GM19099 (cell line): Measurements from ENCODE around the gene SSBP4.

Source experiments
- POLR2A ChIP-seq: IDR thresholded peaks from 3 replicates; pipeline ENCODE4 v1.6.1; 2011; ENCODE audit warnings: low read depth; ENCODE audit not compliant: insufficient read length; ENCODE audit errors: extremely low read depth

SSBP4 gene

DNA sequence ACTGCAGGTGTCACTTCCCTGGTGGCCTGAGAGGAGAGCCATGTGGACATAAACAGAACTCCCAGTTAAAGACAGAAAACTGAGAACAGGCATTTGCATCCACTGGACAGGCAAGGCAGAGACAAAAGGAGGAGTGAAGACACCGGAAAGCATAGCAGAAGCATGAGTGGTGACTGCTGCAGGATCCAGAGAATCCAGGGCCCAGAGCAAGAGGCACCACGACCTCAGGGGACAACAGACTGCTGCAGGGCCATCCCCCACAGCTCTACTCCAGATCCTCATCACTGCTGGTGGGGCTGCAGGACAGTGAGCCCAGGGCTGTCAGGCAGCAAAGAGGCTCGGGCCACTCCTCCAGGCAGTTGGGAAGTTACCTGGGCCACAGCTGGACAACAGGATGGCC lies 33.2 kb downstream of the SSBP4 start:
- TF ChIP-seq POLR2A, result no peak

DNA sequence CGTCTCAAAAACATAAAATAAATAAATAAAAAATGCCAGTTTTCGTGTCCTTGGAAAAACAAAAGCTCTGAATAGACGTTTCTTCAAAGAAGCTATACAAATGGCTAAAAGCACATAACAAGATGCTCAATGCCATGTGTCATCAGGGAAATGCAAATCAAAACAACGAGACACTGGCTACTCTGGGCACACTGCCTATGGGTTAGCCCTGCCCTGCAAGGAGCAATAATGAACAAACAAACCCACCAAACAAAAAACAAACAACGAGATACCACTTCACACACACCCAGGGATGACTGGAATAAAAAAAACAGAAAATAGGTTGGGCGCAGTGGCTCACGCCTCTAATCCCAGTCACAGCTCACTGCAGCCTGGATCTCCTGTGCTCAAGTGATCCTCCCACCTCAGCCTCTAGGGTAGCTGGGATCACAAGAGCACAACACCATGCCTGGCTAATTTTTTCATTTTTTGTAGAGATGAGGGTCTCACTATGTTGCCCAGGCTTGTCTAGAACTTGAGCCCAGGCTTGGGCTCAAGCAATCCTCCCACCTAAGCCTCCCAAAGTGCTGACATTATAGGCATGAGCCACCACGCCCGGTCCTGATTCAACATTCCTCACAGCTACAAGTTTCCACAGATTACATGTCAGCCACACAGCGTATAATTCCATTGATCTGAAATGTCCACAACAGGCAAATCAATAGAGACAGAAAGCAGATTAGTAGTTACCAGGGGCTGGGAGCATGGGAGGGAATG lies 34.2 kb downstream of the SSBP4 start:
- TF ChIP-seq POLR2A, result no peak

- no peak for TF ChIP-seq POLR2A
Observed at GRCh38 chr19:18456279-18456678, 37.1 kb downstream of the SSBP4 start.

DNA sequence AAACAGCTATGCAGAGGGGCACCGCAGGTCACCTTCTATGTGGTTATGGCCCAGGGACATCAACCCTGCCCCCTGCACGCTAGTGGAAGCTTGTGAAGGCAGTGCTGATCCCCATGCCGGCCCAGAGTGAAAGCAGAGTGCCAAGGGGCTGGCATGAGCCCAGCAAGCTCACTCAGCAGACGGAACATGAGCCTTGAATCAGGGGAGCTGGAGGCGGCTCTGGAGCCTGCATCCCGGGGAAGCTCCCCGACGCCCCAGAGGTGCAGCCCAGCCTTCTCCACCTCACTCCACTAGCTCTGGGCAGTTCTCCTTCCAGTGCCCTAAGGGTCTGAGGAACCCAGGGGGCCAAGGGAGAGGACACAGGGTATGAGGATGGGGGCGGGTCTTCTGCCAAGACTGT lies 37.8 kb downstream of the SSBP4 start:
- TF ChIP-seq POLR2A, result no peak

- TF ChIP-seq POLR2A, result no peak
Observed at GRCh38 chr19:18457483-18458331, 38.5 kb downstream of the SSBP4 start.

DNA sequence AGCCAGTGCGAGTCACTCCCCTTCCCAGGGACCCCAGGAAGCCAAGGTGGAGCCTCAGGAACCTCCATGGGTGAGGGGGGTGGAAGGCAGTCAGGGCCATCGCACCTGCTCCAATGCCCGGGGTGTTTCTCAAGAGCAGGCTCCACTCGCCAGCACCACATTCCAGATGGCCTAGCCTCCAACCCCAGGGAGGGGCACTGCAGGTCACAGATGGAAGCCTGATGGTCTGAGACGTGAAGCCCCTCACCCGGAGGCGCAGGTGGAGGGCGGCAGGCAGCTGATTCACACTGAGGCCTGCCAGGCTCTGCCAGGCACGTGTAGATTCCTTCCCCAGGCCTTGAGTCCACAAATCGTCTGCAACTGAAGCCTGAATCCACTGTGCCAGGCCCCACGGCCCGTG lies 41.7 kb downstream of the SSBP4 start:
- TF ChIP-seq POLR2A, result no peak

DNA sequence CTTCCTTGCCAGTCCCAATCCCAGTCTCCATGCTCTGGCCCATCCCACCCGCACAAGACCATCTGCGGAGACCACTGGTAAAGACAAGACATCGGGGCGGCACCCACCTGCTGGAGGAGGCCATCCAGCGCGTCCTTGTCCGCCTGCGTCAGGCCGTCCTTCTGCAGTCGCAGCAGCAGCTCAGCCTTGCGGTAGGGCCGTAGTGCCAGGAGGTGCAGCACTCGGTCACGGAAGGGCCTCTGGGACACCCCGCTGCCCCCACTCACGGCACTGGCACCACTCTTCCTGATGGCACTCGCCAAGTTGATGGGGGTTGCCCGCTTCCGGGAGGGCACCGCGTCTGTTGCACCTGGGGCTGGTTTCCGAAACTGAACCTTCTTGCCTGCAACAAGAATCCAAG lies 42.3 kb downstream of the SSBP4 start:
- TF ChIP-seq POLR2A, result no peak

GRCh38 chr19:18464646-18465045 lies 45.4 kb downstream of the SSBP4 start:
- no peak for TF ChIP-seq POLR2A

GRCh38 chr19:18465214-18465963 lies 46.2 kb downstream of the SSBP4 start:
- no peak for TF ChIP-seq POLR2A

GRCh38 chr19:18465964-18466339 lies 46.8 kb downstream of the SSBP4 start:
- no peak for TF ChIP-seq POLR2A

DNA sequence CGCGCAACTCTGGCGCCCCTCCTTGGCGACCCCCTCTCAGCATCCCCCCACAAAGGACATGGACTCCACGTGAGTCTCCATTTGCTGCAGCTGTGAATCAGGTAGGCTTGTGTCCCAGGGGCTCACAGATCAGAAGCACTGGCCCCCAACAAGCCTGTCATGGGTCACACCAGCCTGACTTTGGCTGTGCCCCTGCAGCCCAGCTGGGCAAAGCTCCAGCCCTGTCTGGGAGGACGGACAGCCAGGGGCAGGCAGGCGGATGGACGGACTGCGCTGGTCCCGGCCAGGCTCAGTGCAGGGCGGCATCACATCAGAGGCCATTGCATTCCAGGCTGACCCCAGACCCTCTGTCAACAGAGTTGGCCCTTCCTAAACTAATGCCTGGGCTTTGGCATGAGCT lies 47.2 kb downstream of the SSBP4 start:
- no peak for TF ChIP-seq POLR2A

DNA sequence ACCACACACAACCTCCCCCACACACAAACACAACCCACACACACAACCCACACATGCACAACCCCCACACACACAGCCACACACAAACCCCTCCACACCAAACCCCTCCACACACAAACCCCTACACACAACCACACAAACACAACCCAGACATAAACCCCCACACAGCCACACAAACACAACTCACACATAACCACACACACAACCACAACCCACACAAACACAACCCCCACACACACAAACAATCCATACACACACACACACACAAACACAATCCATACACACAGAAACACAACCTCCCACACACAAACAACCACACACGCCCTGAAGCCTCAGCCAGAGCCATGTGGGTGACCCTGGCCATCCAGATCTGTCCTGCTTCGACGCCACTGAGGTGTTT lies 48.8 kb downstream of the SSBP4 start:
- no peak for TF ChIP-seq POLR2A

DNA sequence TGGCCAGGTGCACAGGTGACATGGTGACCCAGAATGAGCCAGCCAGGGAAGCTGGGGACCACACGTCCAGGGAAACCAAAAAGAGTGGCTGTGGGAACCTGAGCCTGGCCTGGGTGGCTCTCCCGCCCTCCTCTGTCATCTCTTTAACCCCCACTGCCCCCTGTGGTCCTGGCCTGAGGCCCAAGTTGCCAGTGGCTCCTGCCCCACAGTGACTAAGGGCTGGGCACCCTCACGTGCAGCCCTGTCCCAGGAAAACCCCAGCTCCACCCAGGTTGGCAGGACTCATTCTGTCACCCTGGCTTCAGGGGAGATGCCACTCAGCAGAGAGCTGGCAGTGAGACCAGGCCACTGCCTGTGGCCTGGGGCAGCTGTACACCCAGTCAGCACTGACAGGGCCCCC lies 49.3 kb downstream of the SSBP4 start:
- TF ChIP-seq POLR2A, result no peak

DNA sequence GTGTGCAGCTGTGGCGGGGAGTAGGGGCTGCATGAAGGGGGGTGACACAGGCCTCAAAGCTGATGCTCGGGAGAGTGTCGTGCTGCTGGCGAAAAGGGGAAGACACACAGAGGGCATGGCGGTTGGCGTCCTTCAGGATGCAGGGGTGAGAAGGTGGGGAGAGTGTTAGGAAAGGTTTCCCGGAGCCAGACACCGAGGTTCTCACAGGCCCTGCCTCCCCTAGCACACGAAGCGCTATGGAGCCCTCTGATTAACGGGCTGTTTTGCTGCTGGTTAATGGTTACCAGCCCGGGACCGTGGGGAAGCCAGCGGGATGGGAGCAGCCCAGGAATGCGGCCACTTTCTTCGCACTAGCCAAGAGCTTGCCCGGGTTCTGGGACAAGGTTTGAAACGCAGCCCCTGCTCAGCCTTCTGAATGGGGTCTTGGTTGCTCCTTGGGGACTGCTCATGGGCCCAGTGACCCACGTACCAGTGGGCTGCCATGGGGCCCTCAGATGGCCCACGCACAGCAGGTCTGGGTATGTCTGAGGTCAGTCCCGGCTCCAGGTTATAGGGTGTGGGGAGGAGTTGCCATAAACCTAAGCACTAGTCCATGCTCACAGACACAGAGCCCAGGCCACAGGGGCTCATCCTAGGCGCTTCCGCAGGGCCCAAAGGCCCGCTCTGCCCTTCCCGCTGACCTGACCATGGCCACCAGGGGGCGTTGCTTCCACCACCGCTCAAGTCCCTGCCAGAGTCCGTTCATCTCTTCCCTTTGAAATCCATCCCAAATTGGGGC lies 50.1 kb downstream of the SSBP4 start:
- no peak for TF ChIP-seq POLR2A

GRCh38 chr19:18470787-18471186 lies 51.6 kb downstream of the SSBP4 start:
- no peak for TF ChIP-seq POLR2A
